Neural cell (in vitro differentiated cells): ENCODE data around the gene BCL2L2. TPM values are rescaled to one million over a fixed set of nuclear protein-coding genes. Genes with fewer than 3 reads are reported as not detected.

Experiments used
- H2AFZ ChIP-seq: fragments of 200-600, 300-800 bp; sonication (generic), shearing (Covaris generic); 2 replicates; pipeline ENCODE4 v1.6.0; 2014; ENCODE audit warnings: low read depth, mild to moderate bottlenecking, antibody characterized with exemption, low read length, moderate library complexity
- H3F3A ChIP-seq: fragments of 200-600 bp; shearing (Covaris generic); 2 replicates; pipeline ENCODE4 v1.6.1; 2016; ENCODE audit warnings: mild to moderate bottlenecking, moderate library complexity, mixed read lengths, antibody characterized with exemption, low read length; ENCODE audit not compliant: insufficient read depth, poor library complexity, severe bottlenecking
- H3K27ac ChIP-seq: fragments of 200-600, 300-800 bp; sonication (generic), shearing (Covaris generic); 2 replicates; pipeline ENCODE4 v1.5.1; 2014; ENCODE audit warnings: mild to moderate bottlenecking, low read length, moderate library complexity
- H3K27me3 ChIP-seq: fragments of 300-800, 200-600 bp; sonication (generic), shearing (Covaris generic); 2 replicates; pipeline ENCODE4 v1.6.0; 2014; ENCODE audit warnings: mild to moderate bottlenecking, low read depth, low read length, moderate library complexity; ENCODE audit not compliant: insufficient read depth
- H3K36me3 ChIP-seq: fragments of 300-800, 200-600 bp; sonication (generic), shearing (Covaris generic); 2 replicates; pipeline ENCODE4 v1.5.1; 2014; ENCODE audit warnings: mild to moderate bottlenecking, antibody characterized with exemption, low read length, moderate library complexity; ENCODE audit not compliant: insufficient read depth
- H3K4me2 ChIP-seq: fragments of 300-800, 200-600 bp; sonication (generic), shearing (Covaris generic); 2 replicates; pipeline ENCODE4 v1.6.0; 2014; ENCODE audit warnings: mild to moderate bottlenecking, low read length
- H3K4me3 ChIP-seq: fragments of 300-800, 200-600 bp; sonication (generic), shearing (Covaris generic); 2 replicates; pipeline ENCODE4 v1.5.1; 2014; ENCODE audit warnings: mild to moderate bottlenecking, low read length, moderate library complexity
- H3K79me2 ChIP-seq: fragments of 200-600 bp; shearing (Covaris generic); replicated peaks from 2 replicates; pipeline ENCODE4 v1.6.0; 2014; ENCODE audit warnings: mild to moderate bottlenecking, low read length, moderate library complexity; ENCODE audit not compliant: insufficient read depth
- H3K9ac ChIP-seq: fragments of 300-800, 200-600 bp; sonication (generic), shearing (Covaris generic); 2 replicates; pipeline ENCODE4 v1.6.1; 2016; ENCODE audit warnings: mild to moderate bottlenecking, low read length, mixed read lengths
- H3K9me2 ChIP-seq: fragments of 200-600 bp; shearing (Covaris generic); 2 replicates; pipeline ENCODE4 v1.6.1; 2016; ENCODE audit warnings: mild to moderate bottlenecking, low read length, mixed read lengths; ENCODE audit not compliant: insufficient read depth
- H3K9me3 ChIP-seq: fragments of 200-600, 300-800 bp; sonication (generic), shearing (Covaris generic); 2 replicates; pipeline ENCODE4 v1.6.1; 2016; ENCODE audit warnings: mild to moderate bottlenecking, mixed run types, low read length, moderate library complexity, mixed read lengths
- H4K20me1 ChIP-seq: fragments of 200-600 bp; shearing (Covaris generic); 2 replicates; pipeline ENCODE4 v1.6.1; 2016; ENCODE audit warnings: mild to moderate bottlenecking, mixed run types; ENCODE audit not compliant: insufficient read depth
- EP300 ChIP-seq: fragments of 450-650 bp; conservative IDR thresholded peaks from 2 replicates; pipeline ENCODE4 v1.6.1; 2014; ENCODE audit warnings: antibody characterized with exemption, mild to moderate bottlenecking, moderate library complexity; ENCODE audit not compliant: poor library complexity, severe bottlenecking
- EZH2 ChIP-seq: fragments of 200-600, 300-800 bp; shearing (Covaris generic), sonication (generic); IDR thresholded peaks from 2 replicates; pipeline ENCODE4 v1.6.1; 2014; ENCODE audit warnings: antibody characterized with exemption, low read length, borderline replicate concordance, mild to moderate bottlenecking; ENCODE audit not compliant: insufficient read depth, poor library complexity, severe bottlenecking
- MXI1 ChIP-seq: fragments of 450-650 bp; conservative IDR thresholded peaks from 2 replicates; pipeline ENCODE4 v1.6.1; 2014; ENCODE audit warnings: antibody characterized with exemption, mild to moderate bottlenecking; ENCODE audit not compliant: poor library complexity, severe bottlenecking
- POLR2AphosphoS5 ChIP-seq: IDR thresholded peaks from 2 replicates; pipeline ENCODE4 v1.6.1; 2012
- RAD21 ChIP-seq: fragments of 450-650 bp; conservative IDR thresholded peaks from 2 replicates; pipeline ENCODE4 v1.6.1; 2014; ENCODE audit warnings: antibody characterized with exemption, mild to moderate bottlenecking, moderate library complexity
- SMC3 ChIP-seq: fragments of 450-650 bp; conservative IDR thresholded peaks from 2 replicates; pipeline ENCODE4 v1.6.1; 2014; ENCODE audit warnings: antibody characterized with exemption, mild to moderate bottlenecking, moderate library complexity; ENCODE audit not compliant: poor library complexity
- TAF1 ChIP-seq: IDR thresholded peaks from 2 replicates; pipeline ENCODE4 v1.6.1; 2012; ENCODE audit warnings: low read depth
- polyA plus RNA-seq: library from polyadenylated mRNA; depleted of rRNA; stranded (reverse); fragments of >200 nt; gene quantifications from 2 replicates; pipeline ENCODE4 v1.2.3, GENCODE V29; 2014
- TF ChIP-seq, protein P1 (sequence below): IDR thresholded peaks from 2 replicates; pipeline ENCODE4 v1.6.1; 2012; ENCODE audit warnings: borderline replicate concordance
- TF ChIP-seq, protein P2 (sequence below): fragments of 450-650 bp; IDR thresholded peaks from 2 replicates; pipeline ENCODE4 v1.5.1; 2014; ENCODE audit warnings: antibody characterized with exemption, mild to moderate bottlenecking, moderate library complexity; ENCODE audit not compliant: poor library complexity, severe bottlenecking

BCL2L2 gene
- polyA plus RNA-seq, 1 donor from 2014 or later, result 35.8 TPM

DNA sequence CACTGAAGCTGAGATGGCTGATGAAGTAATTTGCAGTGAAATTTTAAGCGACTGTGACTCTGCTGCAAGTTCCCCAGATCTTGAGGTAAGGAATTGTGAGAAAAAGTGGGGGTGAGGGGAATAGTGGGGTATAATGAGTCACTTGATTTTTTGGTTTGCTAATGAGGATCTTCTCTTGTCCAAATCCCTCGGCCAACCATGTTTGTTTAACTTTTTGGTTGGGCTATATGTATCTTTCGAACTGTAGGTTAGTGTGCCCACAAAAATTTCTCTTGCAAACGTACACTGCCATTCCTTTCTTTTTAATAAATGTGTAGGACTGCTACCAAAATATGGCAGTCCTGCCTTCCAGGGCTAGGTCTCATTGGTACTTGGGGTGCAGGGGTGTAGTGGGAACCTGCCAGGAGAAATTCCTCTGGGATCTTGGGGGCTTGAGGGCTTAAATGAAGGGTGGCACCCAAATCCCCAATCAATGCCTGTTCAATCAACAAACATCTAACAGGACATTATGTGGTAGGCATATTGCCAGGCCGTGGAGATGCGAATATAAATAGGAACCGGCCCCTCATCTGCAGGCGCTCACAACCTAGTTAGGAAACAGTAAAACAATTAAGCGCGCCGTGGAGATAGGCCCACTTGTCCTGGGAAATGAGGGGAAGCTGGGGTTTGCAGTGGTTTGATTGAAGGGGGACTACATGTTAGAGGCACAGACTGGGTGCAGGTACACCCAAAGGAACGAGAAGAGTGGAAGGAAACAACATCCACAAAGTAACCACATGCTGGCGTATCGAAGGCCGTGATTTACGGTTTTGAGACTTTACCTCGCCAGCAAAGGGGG, 13.3 kb downstream of the BCL2L2 start:
- Histone ChIP-seq H3K36me3 (no peaks in the 10 kb centered on the region), H3K27me3 (no peaks in the 10 kb centered on the region), H3K27ac (peak overlapping the region; percentile 97), H3K4me3 (peak overlapping the region; percentile 64), H3K9me3 (no peaks in the 10 kb centered on the region), H3K4me2 (peak overlapping the region; percentile 65), H3K79me2 (peaks cover 23% of the 10 kb centered on the region), H3K9ac (peak overlapping the region; percentile 72), H4K20me1 (no peaks in the 10 kb centered on the region), H2AFZ (peak overlapping the region; percentile 92), H3F3A (peaks cover 10% of the 10 kb centered on the region), H3K9me2 (no peaks in the 10 kb centered on the region)
- no peak for TF ChIP-seq MXI1
- TF ChIP-seq POLR2AphosphoS5, result no peak
- no peak for TF ChIP-seq EP300
- TF ChIP-seq, protein P1, sequence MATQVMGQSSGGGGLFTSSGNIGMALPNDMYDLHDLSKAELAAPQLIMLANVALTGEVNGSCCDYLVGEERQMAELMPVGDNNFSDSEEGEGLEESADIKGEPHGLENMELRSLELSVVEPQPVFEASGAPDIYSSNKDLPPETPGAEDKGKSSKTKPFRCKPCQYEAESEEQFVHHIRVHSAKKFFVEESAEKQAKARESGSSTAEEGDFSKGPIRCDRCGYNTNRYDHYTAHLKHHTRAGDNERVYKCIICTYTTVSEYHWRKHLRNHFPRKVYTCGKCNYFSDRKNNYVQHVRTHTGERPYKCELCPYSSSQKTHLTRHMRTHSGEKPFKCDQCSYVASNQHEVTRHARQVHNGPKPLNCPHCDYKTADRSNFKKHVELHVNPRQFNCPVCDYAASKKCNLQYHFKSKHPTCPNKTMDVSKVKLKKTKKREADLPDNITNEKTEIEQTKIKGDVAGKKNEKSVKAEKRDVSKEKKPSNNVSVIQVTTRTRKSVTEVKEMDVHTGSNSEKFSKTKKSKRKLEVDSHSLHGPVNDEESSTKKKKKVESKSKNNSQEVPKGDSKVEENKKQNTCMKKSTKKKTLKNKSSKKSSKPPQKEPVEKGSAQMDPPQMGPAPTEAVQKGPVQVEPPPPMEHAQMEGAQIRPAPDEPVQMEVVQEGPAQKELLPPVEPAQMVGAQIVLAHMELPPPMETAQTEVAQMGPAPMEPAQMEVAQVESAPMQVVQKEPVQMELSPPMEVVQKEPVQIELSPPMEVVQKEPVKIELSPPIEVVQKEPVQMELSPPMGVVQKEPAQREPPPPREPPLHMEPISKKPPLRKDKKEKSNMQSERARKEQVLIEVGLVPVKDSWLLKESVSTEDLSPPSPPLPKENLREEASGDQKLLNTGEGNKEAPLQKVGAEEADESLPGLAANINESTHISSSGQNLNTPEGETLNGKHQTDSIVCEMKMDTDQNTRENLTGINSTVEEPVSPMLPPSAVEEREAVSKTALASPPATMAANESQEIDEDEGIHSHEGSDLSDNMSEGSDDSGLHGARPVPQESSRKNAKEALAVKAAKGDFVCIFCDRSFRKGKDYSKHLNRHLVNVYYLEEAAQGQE, result no peak
- TF ChIP-seq EZH2, result no peak
- TF ChIP-seq RAD21, result no peak
- TF ChIP-seq, protein P2, sequence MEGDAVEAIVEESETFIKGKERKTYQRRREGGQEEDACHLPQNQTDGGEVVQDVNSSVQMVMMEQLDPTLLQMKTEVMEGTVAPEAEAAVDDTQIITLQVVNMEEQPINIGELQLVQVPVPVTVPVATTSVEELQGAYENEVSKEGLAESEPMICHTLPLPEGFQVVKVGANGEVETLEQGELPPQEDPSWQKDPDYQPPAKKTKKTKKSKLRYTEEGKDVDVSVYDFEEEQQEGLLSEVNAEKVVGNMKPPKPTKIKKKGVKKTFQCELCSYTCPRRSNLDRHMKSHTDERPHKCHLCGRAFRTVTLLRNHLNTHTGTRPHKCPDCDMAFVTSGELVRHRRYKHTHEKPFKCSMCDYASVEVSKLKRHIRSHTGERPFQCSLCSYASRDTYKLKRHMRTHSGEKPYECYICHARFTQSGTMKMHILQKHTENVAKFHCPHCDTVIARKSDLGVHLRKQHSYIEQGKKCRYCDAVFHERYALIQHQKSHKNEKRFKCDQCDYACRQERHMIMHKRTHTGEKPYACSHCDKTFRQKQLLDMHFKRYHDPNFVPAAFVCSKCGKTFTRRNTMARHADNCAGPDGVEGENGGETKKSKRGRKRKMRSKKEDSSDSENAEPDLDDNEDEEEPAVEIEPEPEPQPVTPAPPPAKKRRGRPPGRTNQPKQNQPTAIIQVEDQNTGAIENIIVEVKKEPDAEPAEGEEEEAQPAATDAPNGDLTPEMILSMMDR, result no peak
- TF ChIP-seq SMC3, result no peak
- no peak for TF ChIP-seq TAF1

DNA sequence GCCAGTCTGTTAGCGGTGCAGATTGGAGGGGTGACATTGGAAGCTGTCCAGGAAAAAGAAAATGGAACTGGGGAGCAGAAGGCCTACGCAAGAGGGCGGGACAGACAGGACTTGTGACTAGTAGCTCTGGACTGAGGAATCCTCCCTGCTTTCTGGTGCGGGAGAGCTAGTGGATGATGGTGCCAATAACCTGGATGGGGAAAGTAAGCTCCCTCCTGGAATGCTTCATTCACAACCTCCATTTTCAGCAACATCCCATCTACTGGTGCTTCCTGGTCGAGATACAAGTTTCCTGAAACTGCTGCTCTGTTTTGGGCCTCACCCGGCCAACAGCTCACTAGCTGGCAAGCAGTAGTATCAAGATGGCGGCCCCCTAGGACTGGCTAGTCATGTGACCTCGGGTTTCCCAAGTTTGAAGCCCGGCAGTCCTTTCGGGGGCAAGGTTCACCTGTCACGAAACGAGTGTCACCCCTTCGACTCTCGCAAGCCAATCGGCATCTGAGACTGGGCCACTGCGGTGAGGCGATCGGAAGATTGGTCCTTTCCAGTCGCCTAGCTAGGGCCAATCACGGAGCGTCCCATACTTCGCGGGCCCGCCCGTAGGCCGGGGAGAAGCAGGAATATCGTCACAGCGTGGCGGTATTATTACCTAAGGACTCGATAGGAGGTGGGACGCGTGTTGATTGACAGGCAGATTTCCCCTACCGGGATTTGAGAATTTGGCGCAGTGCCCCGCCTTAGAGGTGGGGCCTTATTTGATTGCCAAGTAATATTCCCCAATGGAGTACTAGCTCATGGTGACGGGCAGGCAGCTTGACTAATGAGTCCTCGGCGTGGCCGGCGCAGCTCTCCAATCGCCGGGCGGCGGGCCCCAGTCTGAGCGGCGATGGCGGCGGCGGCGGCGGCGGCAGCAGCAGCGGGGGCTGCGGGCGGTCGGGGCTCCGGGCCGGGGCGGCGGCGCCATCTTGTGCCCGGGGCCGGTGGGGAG, 14.2 kb downstream of the BCL2L2 start, which contains the start of gene PABPN1:
TSS of gene PABPN1 (plus strand) at position 874 of the 988 bp plus-strand sequence. CDS start at position 887, 13 bp downstream.
- TF ChIP-seq TAF1 (peak; percentile 29), POLR2AphosphoS5 (peak; percentile 81), RAD21 (no peak), EZH2 (no peak), EP300 (peak; percentile 66), MXI1 (peak; percentile 32), SMC3 (no peak)
- TF ChIP-seq, protein P1, result peak; percentile 72
- TF ChIP-seq, protein P2, result peak; percentile 33
- Histone ChIP-seq H3K27me3 (no peaks in the 10 kb centered on the region), H3K4me3 (peak within 1 kb of the TSS; percentile 76), H3K4me2 (peak within 1 kb of the TSS; percentile 85), H3K9me3 (no peaks in the 10 kb centered on the region), H2AFZ (peak within 1 kb of the TSS; percentile 92), H3K36me3 (no peaks in the 10 kb centered on the region), H3K9ac (peak within 1 kb of the TSS; percentile 99), H3K79me2 (peaks cover 23% of the 10 kb centered on the region), H3F3A (peaks cover 10% of the 10 kb centered on the region), H3K27ac (peak within 1 kb of the TSS; percentile 98), H3K9me2 (no peaks in the 10 kb centered on the region), H4K20me1 (no peaks in the 10 kb centered on the region)
